SIG-M5 treated with dmso at 0.1 percent for 504 hours (cell line): Measurements from ENCODE around the gene DENND6A.

Experiments
- DNase-seq: peaks from one replicate; lab custom pipeline; 2025; ENCODE audit not compliant: unreplicated experiment; lab: John Stamatoyannopoulos, UW

Gene DENND6A

GRCh38 chr3:57575966-57576626 is 116.8 kb downstream of the DENND6A start:
- no peak for DNase-seq
